ENCODE results near the gene LRMDA. TPM values are rescaled to one million over a fixed set of nuclear protein-coding genes. Genes with fewer than 3 reads are reported as not detected.

The LRMDA gene
- total RNA-seq, 2 experiments from 2014 or later = not detected

- Histone ChIP-seq H2AFZ (ENCODE audit: low read length) (no peak overlapping the region), H4K20me1 (ENCODE audit: insufficient read depth, low read length) (no peaks in the 10 kb centered on the region), H3K9me2 (ENCODE audit: insufficient read depth, low read length) (no peaks in the 10 kb centered on the region), H3K27ac (ENCODE audit: low read depth, low read length, poor library complexity, severe bottlenecking) (no peak overlapping the region), H3K4me3 (ENCODE audit: low read depth, low read length, poor library complexity, severe bottlenecking) (no peak overlapping the region), H3K4me2 (ENCODE audit: low read length) (no peak overlapping the region), H3K36me3 (ENCODE audit: insufficient read depth, low read length) (no peaks in the 10 kb centered on the region), H3K9me3 (ENCODE audit: low read length) (no peaks in the 10 kb centered on the region), H3K79me2 (ENCODE audit: insufficient read depth, low read depth, low read length) (no peaks in the 10 kb centered on the region), H3K4me1 (ENCODE audit: insufficient read depth, low read length, poor library complexity, severe bottlenecking) (no peaks in the 10 kb centered on the region)
- no peak for DNase-seq (ENCODE audit: low spot score)
- CTCF ChIA-PET (ENCODE audit: unreplicated experiment) = no interaction called here
- POLR2A ChIA-PET = no interaction called here
- no TSS peak for BruUV-seq (replicated peaks)
- intact Hi-C loops (cut with micrococcal nuclease; ENCODE audit: unreplicated experiment) = no loop called here
- TF ChIP-seq CTCF (conservative IDR thresholded peaks at IDR 0.05; ENCODE audit: low read length) (no peak), EZH2phosphoT487 (IDR thresholded peaks at IDR 0.05; ENCODE audit: borderline replicate concordance, low read depth, low read length) (no peak)
Observed at GRCh38 chr10:75859141-75859540, 427.7 kb downstream of the LRMDA start.

GRCh38 chr10:75860009-75860408 lies 428.6 kb downstream of the LRMDA start:
- H4K20me1 ChIP-seq (ENCODE audit: insufficient read depth, low read length) = no peaks in the 10 kb centered on the region
- POLR2A ChIA-PET = interaction anchor here (0.6 kb wide), 1 partner anchor 1008 kb away, joined by 4 read pairs; no protein-coding TSS in a partner anchor

More at GRCh38 chr10:75860009-75860408, 428.6 kb downstream of the LRMDA start:
- no peak for TF ChIP-seq EZH2phosphoT487 (IDR thresholded peaks at IDR 0.05; ENCODE audit: borderline replicate concordance, low read depth, low read length)
- TF ChIP-seq CTCF (conservative IDR thresholded peaks at IDR 0.05; ENCODE audit: low read length) = no peak
- Histone ChIP-seq H2AFZ (ENCODE audit: low read length) (no peak overlapping the region), H3K4me2 (ENCODE audit: low read length) (no peak overlapping the region), H3K79me2 (ENCODE audit: insufficient read depth, low read depth, low read length) (no peaks in the 10 kb centered on the region), H3K9me2 (ENCODE audit: insufficient read depth, low read length) (no peaks in the 10 kb centered on the region), H3K4me3 (ENCODE audit: low read depth, low read length, poor library complexity, severe bottlenecking) (no peak overlapping the region), H3K36me3 (ENCODE audit: insufficient read depth, low read length) (no peaks in the 10 kb centered on the region), H3K27ac (ENCODE audit: low read depth, low read length, poor library complexity, severe bottlenecking) (no peak overlapping the region), H3K9me3 (ENCODE audit: low read length) (no peaks in the 10 kb centered on the region), H3K4me1 (ENCODE audit: insufficient read depth, low read length, poor library complexity, severe bottlenecking) (no peaks in the 10 kb centered on the region)
- CTCF ChIA-PET (ENCODE audit: unreplicated experiment) = no interaction called here
- intact Hi-C loops (cut with micrococcal nuclease; ENCODE audit: unreplicated experiment) = no loop called here
- BruUV-seq (replicated peaks) = no TSS peak
- DNase-seq (ENCODE audit: low spot score) = no peak

All from OCI-LY7 (cell line).